H1 (cell line): ENCODE measurements around the gene LRRK1.

Experiments used
- CEBPB ChIP-seq: IDR thresholded peaks from 2 replicates; pipeline ENCODE4 v1.6.1; 2012; ENCODE audit warnings: low read depth, low read length
- EGR1 ChIP-seq: IDR thresholded peaks from 2 replicates; pipeline ENCODE4 v1.6.1; 2011; ENCODE audit warnings: low read depth, low read length, borderline replicate concordance
- EP300 ChIP-seq, 2 experiments: IDR thresholded peaks; 1 replicate in 1 of 2; 2 replicates in 1 of 2; pipeline ENCODE4 v1.6.1; 2011 to 2012; ENCODE audit warnings: low read depth in 2 of 2, low read length in 2 of 2, mild to moderate bottlenecking in 2 of 2, borderline replicate concordance in 1 of 2, inconsistent platforms in 1 of 2, moderate library complexity in 1 of 2
- HDAC2 ChIP-seq, 2 experiments: fragments of 300-600 bp in 1 of 2; sonication (generic) in 1 of 2; IDR thresholded peaks; 2 replicates each; pipeline ENCODE4 v1.6.1; 2011 to 2012; ENCODE audit warnings: low read depth in 2 of 2, low read length in 2 of 2, mild to moderate bottlenecking in 2 of 2, moderate library complexity in 2 of 2, borderline replicate concordance in 1 of 2, inconsistent platforms in 1 of 2
- JUN ChIP-seq: IDR thresholded peaks from 2 replicates; pipeline ENCODE4 v1.6.1; 2011; ENCODE audit warnings: low read depth, mild to moderate bottlenecking, improper control_type of control experiment, low read length
- KDM5A ChIP-seq: fragments of 200-600 bp; IDR thresholded peaks from 2 replicates; pipeline ENCODE4 v1.7.1; 2012; ENCODE audit warnings: mild to moderate bottlenecking, low read length, inconsistent platforms, mixed read lengths
- MAFK ChIP-seq: IDR thresholded peaks from 2 replicates; pipeline ENCODE4 v1.6.1; 2012; ENCODE audit warnings: low read depth, mild to moderate bottlenecking, improper control_type of control experiment, low read length
- RNF2 ChIP-seq: fragments of 200-900, 300-1000 bp; sonication (generic); IDR thresholded peaks from 2 replicates; pipeline ENCODE4 v1.7.1; 2016; ENCODE audit warnings: borderline replicate concordance, low read depth, mild to moderate bottlenecking, antibody characterized with exemption, low read length; ENCODE audit not compliant: poor library complexity, severe bottlenecking; ENCODE audit errors: missing control alignments
- TAF1 ChIP-seq: IDR thresholded peaks from 2 replicates; pipeline ENCODE4 v1.6.1; 2011; ENCODE audit warnings: mild to moderate bottlenecking, low read depth, low read length
- TCF12 ChIP-seq: IDR thresholded peaks from 2 replicates; pipeline ENCODE4 v1.6.1; 2011; ENCODE audit warnings: low read depth, mild to moderate bottlenecking, low read length
- TEAD4 ChIP-seq: IDR thresholded peaks from 2 replicates; pipeline ENCODE4 v1.6.1; 2012; ENCODE audit warnings: low read depth, low read length, inconsistent platforms, mixed read lengths
- YY1 ChIP-seq: IDR thresholded peaks from 2 replicates; pipeline ENCODE4 v1.6.1; 2011; ENCODE audit warnings: low read depth, mild to moderate bottlenecking, low read length
- TF ChIP-seq, protein P1 (sequence below), 3 experiments: IDR thresholded peaks; 1 replicate in 2 of 3; 2 replicates in 1 of 3; pipeline versions ENCODE4 v1.5.1 to v1.6.1; 2011; ENCODE audit warnings: low read length in 3 of 3, mild to moderate bottlenecking in 3 of 3, inconsistent platforms in 2 of 3, low read depth in 1 of 3, moderate library complexity in 1 of 3; ENCODE audit not compliant: insufficient read depth in 1 of 3; ENCODE audit errors: control extremely low read depth in 1 of 3
- TF ChIP-seq, protein P2 (sequence below): IDR thresholded peaks from 2 replicates; pipeline ENCODE4 v1.6.1; 2012; ENCODE audit warnings: inconsistent platforms

DNA sequence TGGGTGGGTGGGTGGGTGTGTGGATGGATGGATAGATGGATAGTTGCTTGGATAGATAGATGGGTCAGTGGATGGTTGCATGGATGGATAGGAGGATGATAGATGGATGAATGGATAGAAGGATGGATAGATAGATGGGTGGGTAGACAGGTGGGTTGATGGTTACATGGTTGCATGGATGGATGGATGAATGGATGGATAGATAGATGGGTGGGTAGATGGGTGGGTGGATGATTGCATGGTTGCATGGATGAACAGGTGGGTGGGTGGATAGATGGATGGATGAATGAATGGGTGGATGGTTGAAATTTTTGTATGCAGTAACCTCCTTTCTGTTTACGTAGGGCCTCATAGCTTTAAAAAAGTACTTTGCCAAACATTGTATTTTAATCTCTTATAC, 79.5 kb downstream of the LRRK1 start:
- TF ChIP-seq CEBPB (no peak), KDM5A (no peak), HDAC2 (IDR thresholded peaks at IDR 0.05; ENCODE audit: borderline replicate concordance in 1 of 2, low read depth in 2 of 2, low read length in 2 of 2) (no peak), JUN (no peak), YY1 (no peak), EP300 (IDR thresholded peaks at IDR 0.05; ENCODE audit: borderline replicate concordance in 1 of 2, low read depth in 2 of 2, low read length in 2 of 2) (no peak), MAFK (no peak), RNF2 (no peak), TAF1 (no peak), TCF12 (no peak), EGR1 (no peak), TEAD4 (no peak)
- TF ChIP-seq, protein P1, sequence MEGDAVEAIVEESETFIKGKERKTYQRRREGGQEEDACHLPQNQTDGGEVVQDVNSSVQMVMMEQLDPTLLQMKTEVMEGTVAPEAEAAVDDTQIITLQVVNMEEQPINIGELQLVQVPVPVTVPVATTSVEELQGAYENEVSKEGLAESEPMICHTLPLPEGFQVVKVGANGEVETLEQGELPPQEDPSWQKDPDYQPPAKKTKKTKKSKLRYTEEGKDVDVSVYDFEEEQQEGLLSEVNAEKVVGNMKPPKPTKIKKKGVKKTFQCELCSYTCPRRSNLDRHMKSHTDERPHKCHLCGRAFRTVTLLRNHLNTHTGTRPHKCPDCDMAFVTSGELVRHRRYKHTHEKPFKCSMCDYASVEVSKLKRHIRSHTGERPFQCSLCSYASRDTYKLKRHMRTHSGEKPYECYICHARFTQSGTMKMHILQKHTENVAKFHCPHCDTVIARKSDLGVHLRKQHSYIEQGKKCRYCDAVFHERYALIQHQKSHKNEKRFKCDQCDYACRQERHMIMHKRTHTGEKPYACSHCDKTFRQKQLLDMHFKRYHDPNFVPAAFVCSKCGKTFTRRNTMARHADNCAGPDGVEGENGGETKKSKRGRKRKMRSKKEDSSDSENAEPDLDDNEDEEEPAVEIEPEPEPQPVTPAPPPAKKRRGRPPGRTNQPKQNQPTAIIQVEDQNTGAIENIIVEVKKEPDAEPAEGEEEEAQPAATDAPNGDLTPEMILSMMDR (IDR thresholded peaks at IDR 0.05; ENCODE audit: control extremely low read depth in 1 of 3, insufficient read depth in 1 of 3, low read depth in 1 of 3, low read length in 3 of 3), result no peak
- TF ChIP-seq, protein P2, sequence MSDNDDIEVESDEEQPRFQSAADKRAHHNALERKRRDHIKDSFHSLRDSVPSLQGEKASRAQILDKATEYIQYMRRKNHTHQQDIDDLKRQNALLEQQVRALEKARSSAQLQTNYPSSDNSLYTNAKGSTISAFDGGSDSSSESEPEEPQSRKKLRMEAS, result no peak
